ENCODE measurements around the gene ABCA9. TPM values are rescaled to one million over a fixed set of nuclear protein-coding genes. Genes with fewer than 3 reads are reported as not detected.

Gene ABCA9
- total and polyA plus RNA-seq, 9 of the 15 experiments (the other 6 are each of a cell fraction or from before 2014, with no cell fraction given) = 0.04 TPM; not detected in 8

- no peaks in the 10 kb centered on the region for H3K9me3 ChIP-seq (replicated peaks; ENCODE audit: control insufficient read depth, insufficient read depth, low read depth, low read length)
- H3K36me3 ChIP-seq (ENCODE audit: control insufficient read depth, insufficient read depth, low read length) = no peaks in the 10 kb centered on the region
- H2AFZ ChIP-seq (ENCODE audit: low read depth, low read length) = no peak overlapping the region
- FAIRE-seq (no peak), DNase-seq (ENCODE audit: extremely low read depth in 1 of 4, low spot score in 3 of 4) (no peak), ATAC-seq (no peak)
- in situ Hi-C loops (cut with MboI) (no loop called here), intact Hi-C loops (cut with micrococcal nuclease) (no loop called here)
- no TSS peak for BruUV-seq (replicated peaks)
- 79% methylated on average over 3 of the region's 3 CpGs for WGBS (ENCODE audit: insufficient coverage, low coverage, missing lambda C conversion rate)
- no peaks in the 10 kb centered on the region for H3K27me3 ChIP-seq (ENCODE audit: control insufficient read depth in 2 of 2, insufficient read depth in 2 of 2, low read length in 2 of 2)
- H3K79me2 ChIP-seq (ENCODE audit: control insufficient read depth, insufficient read depth, low read length) = no peaks in the 10 kb centered on the region
- no peak overlapping the region for H3K4me3 ChIP-seq
- H3K4me2 ChIP-seq (ENCODE audit: insufficient read depth, low read length) = no peak overlapping the region
- ChIA-PET CTCF (ENCODE audit: low intra/inter-chr PET ratio) (no interaction called here), POLR2A (interaction anchor here (0.6 to 0.9 kb wide), 2 partner anchors 14 to 75 kb away, joined by 3 read pairs; no protein-coding TSS in a partner anchor)
- H3K27ac ChIP-seq (ENCODE audit: extremely low read depth, low read depth, low read length) = no peak overlapping the region
- no peak overlapping the region for H3K9ac ChIP-seq (ENCODE audit: insufficient read depth in 1 of 2, low read depth in 2 of 2, low read length in 2 of 2)
- no peaks in the 10 kb centered on the region for H4K20me1 ChIP-seq (replicated peaks; ENCODE audit: control insufficient read depth, insufficient read depth, low read length)
- H3K9me1 ChIP-seq (ENCODE audit: control insufficient read depth, insufficient read depth, low read length) = no peaks in the 10 kb centered on the region
- H3K4me1 ChIP-seq (replicated peaks in 1 of 2; ENCODE audit: control insufficient read depth in 2 of 2, insufficient read depth in 2 of 2, low read length in 2 of 2) = peaks cover 3 to 10% of the 10 kb centered on the region in 2 experiments; a peak in 3 of 5 replicates
- no peak for TF ChIP-seq POLR2H (tag; IDR thresholded peaks at IDR 0.05; ENCODE audit: low read depth)
- no peak for TF ChIP-seq SFPQ (IDR thresholded peaks at IDR 0.05; ENCODE audit: low read depth, low read length)
- TF ChIP-seq IRF1 (CRISPR knock-in tag; IDR thresholded peaks at IDR 0.05; ENCODE audit: borderline replicate concordance) = no peak
- TF ChIP-seq MAX (CRISPR knock-in tag; IDR thresholded peaks at IDR 0.05) = no peak
- TF ChIP-seq, protein P1, sequence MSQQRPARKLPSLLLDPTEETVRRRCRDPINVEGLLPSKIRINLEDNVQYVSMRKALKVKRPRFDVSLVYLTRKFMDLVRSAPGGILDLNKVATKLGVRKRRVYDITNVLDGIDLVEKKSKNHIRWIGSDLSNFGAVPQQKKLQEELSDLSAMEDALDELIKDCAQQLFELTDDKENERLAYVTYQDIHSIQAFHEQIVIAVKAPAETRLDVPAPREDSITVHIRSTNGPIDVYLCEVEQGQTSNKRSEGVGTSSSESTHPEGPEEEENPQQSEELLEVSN (IDR thresholded peaks at IDR 0.05; ENCODE audit: borderline replicate concordance in 1 of 2, extremely low read depth in 1 of 2, insufficient read depth in 1 of 2, insufficient read length in 1 of 2, low read depth in 1 of 2, low read length in 1 of 2, poor library complexity in 1 of 2, severe bottlenecking in 1 of 2) = no peak
- TF ChIP-seq, protein P2, sequence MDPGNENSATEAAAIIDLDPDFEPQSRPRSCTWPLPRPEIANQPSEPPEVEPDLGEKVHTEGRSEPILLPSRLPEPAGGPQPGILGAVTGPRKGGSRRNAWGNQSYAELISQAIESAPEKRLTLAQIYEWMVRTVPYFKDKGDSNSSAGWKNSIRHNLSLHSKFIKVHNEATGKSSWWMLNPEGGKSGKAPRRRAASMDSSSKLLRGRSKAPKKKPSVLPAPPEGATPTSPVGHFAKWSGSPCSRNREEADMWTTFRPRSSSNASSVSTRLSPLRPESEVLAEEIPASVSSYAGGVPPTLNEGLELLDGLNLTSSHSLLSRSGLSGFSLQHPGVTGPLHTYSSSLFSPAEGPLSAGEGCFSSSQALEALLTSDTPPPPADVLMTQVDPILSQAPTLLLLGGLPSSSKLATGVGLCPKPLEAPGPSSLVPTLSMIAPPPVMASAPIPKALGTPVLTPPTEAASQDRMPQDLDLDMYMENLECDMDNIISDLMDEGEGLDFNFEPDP (CRISPR knock-in tag; IDR thresholded peaks at IDR 0.05) = no peak
- TF ChIP-seq NFIX (CRISPR knock-in tag; IDR thresholded peaks at IDR 0.05; ENCODE audit: low read depth) = no peak
- TF ChIP-seq, protein P3, sequence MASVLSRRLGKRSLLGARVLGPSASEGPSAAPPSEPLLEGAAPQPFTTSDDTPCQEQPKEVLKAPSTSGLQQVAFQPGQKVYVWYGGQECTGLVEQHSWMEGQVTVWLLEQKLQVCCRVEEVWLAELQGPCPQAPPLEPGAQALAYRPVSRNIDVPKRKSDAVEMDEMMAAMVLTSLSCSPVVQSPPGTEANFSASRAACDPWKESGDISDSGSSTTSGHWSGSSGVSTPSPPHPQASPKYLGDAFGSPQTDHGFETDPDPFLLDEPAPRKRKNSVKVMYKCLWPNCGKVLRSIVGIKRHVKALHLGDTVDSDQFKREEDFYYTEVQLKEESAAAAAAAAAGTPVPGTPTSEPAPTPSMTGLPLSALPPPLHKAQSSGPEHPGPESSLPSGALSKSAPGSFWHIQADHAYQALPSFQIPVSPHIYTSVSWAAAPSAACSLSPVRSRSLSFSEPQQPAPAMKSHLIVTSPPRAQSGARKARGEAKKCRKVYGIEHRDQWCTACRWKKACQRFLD (CRISPR knock-in tag; IDR thresholded peaks at IDR 0.05) = no peak
- no peak for TF ChIP-seq EP300 (IDR thresholded peaks at IDR 0.05; ENCODE audit: low read length)
- TF ChIP-seq CEBPG (CRISPR knock-in tag; IDR thresholded peaks at IDR 0.05) = no peak
- no peak for TF ChIP-seq CEBPG (tag; conservative IDR thresholded peaks at IDR 0.05 in 1 of 2, IDR thresholded peaks at IDR 0.05 in 1 of 2)
- no peak for TF ChIP-seq GABPB1 (CRISPR knock-in tag; IDR thresholded peaks at IDR 0.05)
Measured at GRCh38 chr17:69009930-69010329, 50.8 kb downstream of the ABCA9 start.
